Suprapubic skin (tissue), 3 donors: ENCODE data around the gene CTPS1.

Experiments
- POLR2A ChIP-seq, 2 donors: fragments of 450-650 bp; IDR thresholded peaks; one replicate each; pipeline ENCODE4 v1.6.1; 2017; ENCODE audit warnings: antibody characterized with exemption in 2 of 2, mild to moderate bottlenecking in 2 of 2, moderate library complexity in 2 of 2
- TF ChIP-seq, protein P1 (sequence below), 2 donors: fragments of 200-600 bp in 1 of 2; fragments of 450-650 bp in 1 of 2; sonication (generic) in 1 of 2; IDR thresholded peaks; one replicate each; pipeline ENCODE4 v1.5.1; 2016 to 2019; ENCODE audit warnings: antibody characterized with exemption in 2 of 2, mild to moderate bottlenecking in 1 of 2, moderate library complexity in 1 of 2

DNA sequence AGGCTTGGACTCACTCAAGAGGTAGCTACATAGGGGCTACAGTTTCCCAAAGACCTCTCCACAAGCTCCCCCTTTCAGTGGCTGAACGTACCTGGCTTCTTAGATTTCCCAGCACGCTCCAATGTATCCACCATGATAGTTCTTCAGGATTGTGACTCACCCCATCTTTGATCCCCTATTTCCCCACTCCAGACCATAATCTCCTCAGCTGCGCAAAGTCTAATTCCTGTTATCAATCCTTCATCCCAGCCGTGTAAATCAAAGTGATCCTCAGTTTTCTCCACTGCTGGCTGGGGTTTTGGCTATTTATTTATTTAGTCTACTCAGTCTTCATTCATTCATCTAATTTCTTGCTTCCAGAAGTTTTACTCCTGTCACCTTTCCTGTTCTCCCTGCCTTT, 13.1 kb upstream of the CTPS1 start:
- TF ChIP-seq, protein P1, sequence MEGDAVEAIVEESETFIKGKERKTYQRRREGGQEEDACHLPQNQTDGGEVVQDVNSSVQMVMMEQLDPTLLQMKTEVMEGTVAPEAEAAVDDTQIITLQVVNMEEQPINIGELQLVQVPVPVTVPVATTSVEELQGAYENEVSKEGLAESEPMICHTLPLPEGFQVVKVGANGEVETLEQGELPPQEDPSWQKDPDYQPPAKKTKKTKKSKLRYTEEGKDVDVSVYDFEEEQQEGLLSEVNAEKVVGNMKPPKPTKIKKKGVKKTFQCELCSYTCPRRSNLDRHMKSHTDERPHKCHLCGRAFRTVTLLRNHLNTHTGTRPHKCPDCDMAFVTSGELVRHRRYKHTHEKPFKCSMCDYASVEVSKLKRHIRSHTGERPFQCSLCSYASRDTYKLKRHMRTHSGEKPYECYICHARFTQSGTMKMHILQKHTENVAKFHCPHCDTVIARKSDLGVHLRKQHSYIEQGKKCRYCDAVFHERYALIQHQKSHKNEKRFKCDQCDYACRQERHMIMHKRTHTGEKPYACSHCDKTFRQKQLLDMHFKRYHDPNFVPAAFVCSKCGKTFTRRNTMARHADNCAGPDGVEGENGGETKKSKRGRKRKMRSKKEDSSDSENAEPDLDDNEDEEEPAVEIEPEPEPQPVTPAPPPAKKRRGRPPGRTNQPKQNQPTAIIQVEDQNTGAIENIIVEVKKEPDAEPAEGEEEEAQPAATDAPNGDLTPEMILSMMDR (IDR thresholded peaks at IDR 0.05), result no peak
- TF ChIP-seq POLR2A (IDR thresholded peaks at IDR 0.05), result no peak
